H1 (cell line): ENCODE results near the gene ACBD6. TPM values are rescaled to one million over a fixed set of nuclear protein-coding genes. Genes with fewer than 3 reads are reported as not detected.

Experiments used
- CTCF ChIA-PET: fragments of 300-600 bp; sonication (Branson Sonifier 250); formaldehyde crosslinking; loops from one replicate; lab custom pipeline; 2021; ENCODE audit not compliant: partially characterized antibody; lab: Charles Lee
- POLR2A ChIA-PET: fragments of 300-600 bp; sonication (Branson Sonifier 250); formaldehyde crosslinking; loops from one replicate; lab custom pipeline; 2021; ENCODE audit warnings: inconsistent platforms; ENCODE audit not compliant: partially characterized antibody; lab: Charles Lee
- DNase-seq, 2 experiments: peaks; one replicate each; pipeline versions ENCODE4 v3.0.0 to v3.0.0-alpha.2; 2010 to 2022; ENCODE audit warnings: low spot score in 2 of 2, low read depth in 1 of 2, mixed read lengths in 1 of 2
- FAIRE-seq: peaks from 2 replicates; lab custom pipeline; 2011; peaks lifted over from hg19 to GRCh38; lab: Jason Lieb, UNC
- H2AFZ ChIP-seq: 2 replicates; pipeline ENCODE4 v1.8.1; 2012; ENCODE audit warnings: low read length, inconsistent platforms
- H2AK5ac ChIP-seq: 2 replicates; pipeline ENCODE4 v1.6.1; 2013; ENCODE audit warnings: low read depth, low read length
- H2BK120ac ChIP-seq: replicated peaks from 2 replicates; pipeline ENCODE3; 2013; ENCODE audit warnings: low read depth, low read length, inconsistent platforms
- H2BK12ac ChIP-seq: 2 replicates; pipeline ENCODE4 v1.6.1; 2013; ENCODE audit warnings: low read depth, low read length
- H2BK15ac ChIP-seq: 2 replicates; pipeline ENCODE4 v1.6.1; 2013; ENCODE audit warnings: low read length
- H2BK20ac ChIP-seq: 2 replicates; pipeline ENCODE4 v1.6.1; 2013; ENCODE audit warnings: low read length
- H2BK5ac ChIP-seq: 2 replicates; pipeline ENCODE4 v1.6.1; 2013; ENCODE audit warnings: low read depth, low read length
- H3K14ac ChIP-seq: 2 replicates; pipeline ENCODE4 v1.6.1; 2013; ENCODE audit warnings: inconsistent platforms; ENCODE audit not compliant: insufficient read length
- H3K18ac ChIP-seq: 2 replicates; pipeline ENCODE4 v1.6.1; 2013; ENCODE audit warnings: low read length; ENCODE audit errors: extremely low read depth
- H3K23ac ChIP-seq: 2 replicates; pipeline ENCODE4 v1.6.1; 2013; ENCODE audit warnings: inconsistent platforms; ENCODE audit not compliant: insufficient read length
- H3K23me2 ChIP-seq: 2 replicates; pipeline ENCODE4 v1.6.1; 2013; ENCODE audit warnings: low read depth, low read length
- H3K27ac ChIP-seq: 2 replicates; pipeline ENCODE4 v1.6.1; 2011; ENCODE audit warnings: low read depth, low read length, inconsistent platforms
- H3K27me3 ChIP-seq, 4 experiments: replicated peaks in 1 of 4; 1 replicate in 1 of 4; 2 replicates in 3 of 4; pipeline versions ENCODE4 v1.6.1 to v1.8.1; 2011 to 2013; ENCODE audit warnings: low read length in 3 of 4, mild to moderate bottlenecking in 3 of 4, inconsistent platforms in 2 of 4, mixed read lengths in 2 of 4, moderate library complexity in 1 of 4; ENCODE audit not compliant: control insufficient read depth in 3 of 4, insufficient read depth in 3 of 4; ENCODE audit errors: extremely low read depth in 1 of 4
- H3K36me3 ChIP-seq, 4 experiments: 2 replicates each; pipeline versions ENCODE4 v1.6.1 to v1.8.1; 2011 to 2013; ENCODE audit warnings: mild to moderate bottlenecking in 4 of 4, low read length in 3 of 4, moderate library complexity in 2 of 4, control low read depth in 1 of 4, inconsistent platforms in 1 of 4; ENCODE audit not compliant: insufficient read depth in 4 of 4, control insufficient read depth in 2 of 4
- H3K4ac ChIP-seq: replicated peaks from 2 replicates; pipeline ENCODE3; 2013; ENCODE audit warnings: low read length, low read depth, mixed read lengths, inconsistent platforms; ENCODE audit not compliant: insufficient read length
- H3K4me1 ChIP-seq, 4 experiments: replicated peaks in 1 of 4; 1 replicate in 1 of 4; 2 replicates in 3 of 4; pipeline versions ENCODE4 v1.6.1 to v1.8.1; 2011 to 2013; ENCODE audit warnings: low read length in 3 of 4, inconsistent platforms in 2 of 4, mixed read lengths in 1 of 4; ENCODE audit not compliant: insufficient read depth in 4 of 4, control insufficient read depth in 3 of 4
- H3K4me2 ChIP-seq, 2 experiments: 2 replicates each; pipeline versions ENCODE4 v1.6.1 to v1.8.1; 2011 to 2013; ENCODE audit warnings: low read depth in 2 of 2, low read length in 2 of 2, control low read depth in 1 of 2, inconsistent platforms in 1 of 2, mild to moderate bottlenecking in 1 of 2; ENCODE audit not compliant: insufficient read depth in 1 of 2
- H3K4me3 ChIP-seq, 4 experiments: fragments of 200-600, 300-600 bp in 1 of 4; sonication (generic), shearing (Covaris generic), sonication (Bioruptor Twin) in 1 of 4; 2 replicates each; pipeline versions ENCODE4 v1.5.1 to v1.8.1; 2011 to 2016; ENCODE audit warnings: low read length in 4 of 4, low read depth in 3 of 4, control low read depth in 2 of 4, inconsistent platforms in 2 of 4, mild to moderate bottlenecking in 2 of 4, mixed read lengths in 1 of 4, moderate library complexity in 1 of 4; ENCODE audit not compliant: insufficient read depth in 2 of 4; ENCODE audit errors: extremely low read depth in 1 of 4
- H3K56ac ChIP-seq: replicated peaks from 2 replicates; pipeline ENCODE3; 2013; ENCODE audit warnings: low read depth, mild to moderate bottlenecking, mixed read lengths, low read length, inconsistent platforms; ENCODE audit not compliant: insufficient read length
- H3K79me1 ChIP-seq: 2 replicates; pipeline ENCODE4 v1.6.1; 2013; ENCODE audit warnings: low read depth, low read length, control low read depth
- H3K79me2 ChIP-seq, 2 experiments: 2 replicates each; pipeline versions ENCODE4 v1.6.1 to v1.8.1; 2012 to 2013; ENCODE audit warnings: low read length in 2 of 2, mild to moderate bottlenecking in 2 of 2, inconsistent platforms in 1 of 2; ENCODE audit not compliant: insufficient read depth in 2 of 2, control insufficient read depth in 1 of 2
- H3K9ac ChIP-seq, 4 experiments: replicated peaks in 1 of 4; 1 replicate in 1 of 4; 2 replicates in 3 of 4; pipeline versions ENCODE4 v1.6.1 to v1.8.1; 2011 to 2013; ENCODE audit warnings: low read depth in 3 of 4, low read length in 3 of 4, control low read depth in 2 of 4, mild to moderate bottlenecking in 2 of 4, moderate library complexity in 2 of 4, inconsistent platforms in 1 of 4; ENCODE audit errors: extremely low read depth in 1 of 4
- H3K9me3 ChIP-seq, 2 experiments: 2 replicates each; pipeline versions ENCODE4 v1.6.1 to v1.8.1; 2012 to 2013; ENCODE audit warnings: mild to moderate bottlenecking in 2 of 2, moderate library complexity in 2 of 2, control low read depth in 1 of 2, inconsistent platforms in 1 of 2, low read depth in 1 of 2, low read length in 1 of 2, mixed read lengths in 1 of 2; ENCODE audit not compliant: insufficient read depth in 2 of 2
- H4K20me1 ChIP-seq, 2 experiments: replicated peaks in 1 of 2; 2 replicates each; pipeline versions ENCODE3 to v1.8.1; 2011 to 2013; ENCODE audit warnings: inconsistent platforms in 2 of 2, low read length in 2 of 2, mild to moderate bottlenecking in 1 of 2; ENCODE audit not compliant: insufficient read depth in 2 of 2, control insufficient read depth in 1 of 2
- H4K5ac ChIP-seq: 2 replicates; pipeline ENCODE4 v1.6.1; 2013; ENCODE audit warnings: low read length, low read depth, mixed read lengths, inconsistent platforms; ENCODE audit not compliant: insufficient read length
- H4K8ac ChIP-seq: 2 replicates; pipeline ENCODE4 v1.8.0; 2013; ENCODE audit warnings: mild to moderate bottlenecking, moderate library complexity, low read length, inconsistent platforms; ENCODE audit not compliant: insufficient read depth; ENCODE audit errors: extremely low read depth
- H4K91ac ChIP-seq: replicated peaks from 2 replicates; pipeline ENCODE3; 2013; ENCODE audit warnings: low read length, mixed read lengths, inconsistent platforms; ENCODE audit not compliant: insufficient read length
- BACH1 ChIP-seq: IDR thresholded peaks from 2 replicates; pipeline ENCODE4 v1.6.1; 2012; ENCODE audit warnings: low read length, improper control_type of control experiment
- EP300 ChIP-seq, 2 experiments: IDR thresholded peaks; 1 replicate in 1 of 2; 2 replicates in 1 of 2; pipeline ENCODE4 v1.6.1; 2011 to 2012; ENCODE audit warnings: low read depth in 2 of 2, low read length in 2 of 2, mild to moderate bottlenecking in 2 of 2, borderline replicate concordance in 1 of 2, inconsistent platforms in 1 of 2, moderate library complexity in 1 of 2
- KDM1A ChIP-seq: fragments of 200-600, 300-600 bp; sonication (generic); IDR thresholded peaks from 2 replicates; pipeline ENCODE4 v1.7.1; 2016; ENCODE audit warnings: mild to moderate bottlenecking, low read length, borderline replicate concordance
- MAFK ChIP-seq: IDR thresholded peaks from 2 replicates; pipeline ENCODE4 v1.6.1; 2012; ENCODE audit warnings: low read depth, mild to moderate bottlenecking, improper control_type of control experiment, low read length
- POLR2A ChIP-seq, 2 experiments: IDR thresholded peaks; 1 replicate in 1 of 2; 2 replicates in 1 of 2; pipeline ENCODE4 v1.6.1; 2011; ENCODE audit warnings: low read depth in 2 of 2, low read length in 2 of 2, mild to moderate bottlenecking in 2 of 2; ENCODE audit errors: control extremely low read depth in 1 of 2
- SIN3A ChIP-seq, 2 experiments: IDR thresholded peaks in 1 of 2; conservative IDR thresholded peaks in 1 of 2; 2 replicates each; pipeline ENCODE4 v1.6.1; 2011 to 2012; ENCODE audit warnings: low read length in 2 of 2, improper control_type of control experiment in 1 of 2, low read depth in 1 of 2, mild to moderate bottlenecking in 1 of 2
- WGBS, 2 experiments: shearing (Covaris generic) in 1 of 2; methylation state at CpG; one replicate each; pipeline versions ENCODE4 v1.1.6 to v1.1.7; 2013 to 2015; ENCODE audit warnings: low lambda C conversion rate in 2 of 2, mixed read lengths in 2 of 2, inconsistent platforms in 1 of 2, low coverage in 1 of 2, missing lambda C conversion rate in 1 of 2; ENCODE audit not compliant: insufficient replicate concordance in 2 of 2, insufficient coverage in 1 of 2, insufficient read length in 1 of 2; ENCODE audit errors: extremely low coverage in 1 of 2, missing lambda C conversion rate in 1 of 2; 5-methylcytosine and 5-hydroxymethylcytosine counted together
- polyA plus RNA-seq, 7 experiments: library from polyadenylated mRNA; depleted of rRNA in 3 of 7; stranded (reverse) in 5 of 7; unstranded in 2 of 7; fragments of >200 nt in 5 of 7; fragments of 200-250 nt in 2 of 7; gene quantifications; 1 replicate in 5 of 7; 2 replicates in 1 of 7; 4 replicates in 1 of 7; pipeline versions ENCODE4 v1.2.1 to v1.2.3, GENCODE V29; 2011 to 2013; ENCODE audit warnings: missing spikeins in 2 of 7, mixed read lengths in 2 of 7
- total RNA-seq: library from RNA; stranded (reverse); fragmentation: NEBNext Ultra II Directional; extraction: Animal tissue kit (Norgen Biotek cat#: 25700); gene quantifications from 2 replicates; pipeline ENCODE4 v1.2.1, GENCODE V29; 2021

ACBD6 gene
- total and polyA plus RNA-seq, 2 of the 8 experiments (the other 6 are each of a cell fraction or from before 2014, with no cell fraction given), result 52.0 to 67.7 TPM

GRCh38 chr1:180488661-180489060, 13.7 kb downstream of the ACBD6 start:
- ChIA-PET POLR2A (interaction anchor here (0.6 to 1.1 kb wide), 3 partner anchors 8 to 365 kb away, joined by 3 to 4 read pairs (median 3); no protein-coding TSS in a partner anchor), CTCF (interaction anchor here (0.9 to 1.0 kb wide), 2 partner anchors 231 to 375 kb away, joined by 3 read pairs; no protein-coding TSS in a partner anchor)
- Histone ChIP-seq H3K56ac (no peak overlapping the region), H3K4ac (no peak overlapping the region), H2BK5ac (no peak overlapping the region), H4K5ac (no peak overlapping the region), H3K4me2 (no peak overlapping the region), H4K91ac (no peak overlapping the region), H2BK15ac (no peak overlapping the region), H2BK20ac (no peak overlapping the region), H3K9me3 (no peaks in the 10 kb centered on the region), H2BK12ac (no peak overlapping the region), H3K4me1 (peaks cover 0 to 5% (median 1%) of the 10 kb centered on the region in 4 experiments; a peak in 3 of 7 replicates), H3K79me1 (no peaks in the 10 kb centered on the region), H3K36me3 (peaks cover 0 to 23% (median 3%) of the 10 kb centered on the region in 4 experiments; a peak in 4 of 8 replicates), H3K18ac (no peak overlapping the region), H2AFZ (no peak overlapping the region), H3K4me3 (no peak overlapping the region), H3K14ac (no peak overlapping the region), H3K23me2 (no peaks in the 10 kb centered on the region), H2AK5ac (no peak overlapping the region), H3K27me3 (no peaks in the 10 kb centered on the region), H3K79me2 (0 out of 4 replicates have a peak, but pooled peaks cover 0 to 3% of the 10 kb centered on the region in 2 experiments), H4K20me1 (peaks cover 0 to 1% of the 10 kb centered on the region in 2 experiments), H3K9ac (no peak overlapping the region), H2BK120ac (no peak overlapping the region), H3K23ac (no peak overlapping the region), H4K8ac (no peak overlapping the region), H3K27ac (no peak overlapping the region)
- TF ChIP-seq MAFK, result no peak
- no peak for TF ChIP-seq POLR2A (IDR thresholded peaks at IDR 0.05; ENCODE audit: control extremely low read depth in 1 of 2, low read depth in 2 of 2, low read length in 2 of 2)
- no peak for TF ChIP-seq EP300 (IDR thresholded peaks at IDR 0.05; ENCODE audit: borderline replicate concordance in 1 of 2, low read depth in 2 of 2, low read length in 2 of 2)
- TF ChIP-seq KDM1A, result peak; percentile 85
- TF ChIP-seq SIN3A (conservative IDR thresholded peaks at IDR 0.05 in 1 of 2, IDR thresholded peaks at IDR 0.05 in 1 of 2; ENCODE audit: low read depth in 1 of 2, low read length in 2 of 2), result no peak
- TF ChIP-seq BACH1, result no peak
- no peak for FAIRE-seq
- no peak for DNase-seq
- 80% methylated on average over 2 of the region's 2 CpGs; no CpG with 5 or more reads in 1 of the 2 experiments for WGBS, 2 experiments
